NCI-H2081 (cell line): ENCODE results near the gene IGF1R.
"Not testable (repeated sequence)": the region's sequence is repeated elsewhere in the genome, so short reads cannot be mapped to it uniquely, and the experiment has no call there.

Experiments
- DNase-seq, 2 experiments: peaks; one replicate each; lab custom pipeline; 2025; lab: John Stamatoyannopoulos, UW

Gene IGF1R

DNA sequence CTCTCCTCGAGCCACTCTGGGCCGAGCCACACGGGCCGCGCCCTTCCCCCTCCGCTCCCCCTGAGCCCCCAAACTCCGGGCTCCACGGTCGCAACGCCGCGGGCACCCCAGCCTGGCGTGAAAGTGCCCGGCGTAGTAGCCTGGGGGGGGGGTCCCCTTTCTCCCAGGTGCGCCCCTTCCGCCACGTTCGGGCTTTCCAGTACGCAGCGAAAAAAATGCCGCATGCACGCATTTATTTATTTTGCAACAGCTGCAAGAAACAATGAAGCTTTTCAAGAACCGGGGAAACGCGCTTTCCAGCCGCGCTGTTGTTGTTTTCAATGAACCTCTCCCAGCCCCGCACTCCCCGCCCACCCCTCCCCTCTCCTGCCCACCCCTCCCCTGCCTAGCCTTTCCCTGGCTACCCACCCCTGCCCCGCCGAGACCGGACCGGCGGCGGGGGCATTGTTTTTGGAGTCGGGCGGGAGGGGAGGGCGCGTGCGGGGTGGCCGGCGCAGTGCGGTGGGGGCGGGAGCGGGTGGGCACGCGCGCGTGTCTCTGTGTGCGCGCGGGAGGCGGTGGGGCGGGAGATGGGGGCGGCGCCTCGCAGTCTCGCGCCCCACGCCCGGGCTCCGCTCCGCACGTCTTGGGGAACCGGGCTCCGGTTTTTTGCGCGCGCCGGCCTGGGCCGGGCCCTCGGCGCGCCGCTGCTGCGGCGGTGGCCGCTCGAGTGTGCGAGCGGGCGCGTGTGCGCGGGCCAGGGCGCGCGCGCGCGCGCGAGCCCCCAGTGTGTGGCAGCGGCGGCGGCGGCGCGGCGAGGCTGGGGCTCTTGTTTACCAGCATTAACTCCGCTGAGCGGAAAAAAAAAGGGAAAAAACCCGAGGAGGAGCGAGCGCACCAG lies at the start of gene IGF1R:
IGF1R (plus strand) TSS at position 766 of the 880 bp plus-strand sequence. CDS start 1,043 bp downstream, outside the sequence.
- DNase-seq, result peak; percentile 89 to 90

DNA sequence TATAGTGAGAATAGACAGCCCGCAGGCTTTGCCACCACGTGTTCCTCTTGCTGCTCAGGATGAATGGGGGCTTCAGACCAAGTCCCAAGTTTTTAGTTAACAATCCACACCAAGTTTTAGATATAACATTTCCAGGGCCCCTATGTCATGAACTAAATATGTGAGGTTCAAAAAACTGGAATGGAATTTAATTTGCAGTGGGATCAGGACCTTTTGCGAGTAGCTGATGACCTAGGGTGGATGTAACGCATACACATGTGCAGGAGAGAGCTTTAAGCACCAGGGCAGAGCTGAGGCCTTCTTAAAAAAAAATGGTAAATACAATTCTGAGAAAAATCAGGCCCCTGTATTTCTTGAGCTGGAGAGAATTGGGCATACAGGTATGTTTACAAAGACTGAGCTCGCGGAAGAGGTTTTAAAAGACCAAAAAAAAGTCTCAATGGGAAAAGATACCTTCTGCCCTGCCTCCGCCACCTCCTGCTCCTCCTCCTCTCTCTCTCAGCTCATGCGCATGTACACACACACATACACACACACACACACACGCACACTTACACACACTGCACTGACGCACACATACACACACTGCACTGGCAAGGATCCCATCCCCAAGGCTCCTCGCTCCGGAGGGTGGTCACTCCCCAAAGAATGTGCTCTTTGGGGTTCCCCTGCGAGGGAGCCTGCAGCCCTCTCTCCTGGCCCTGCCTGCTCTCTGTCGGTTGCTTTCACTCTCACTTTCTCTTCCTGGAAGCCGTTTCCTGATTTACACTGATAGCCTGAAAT lies 48.2 kb upstream of the IGF1R start:
- no peak for DNase-seq

DNA sequence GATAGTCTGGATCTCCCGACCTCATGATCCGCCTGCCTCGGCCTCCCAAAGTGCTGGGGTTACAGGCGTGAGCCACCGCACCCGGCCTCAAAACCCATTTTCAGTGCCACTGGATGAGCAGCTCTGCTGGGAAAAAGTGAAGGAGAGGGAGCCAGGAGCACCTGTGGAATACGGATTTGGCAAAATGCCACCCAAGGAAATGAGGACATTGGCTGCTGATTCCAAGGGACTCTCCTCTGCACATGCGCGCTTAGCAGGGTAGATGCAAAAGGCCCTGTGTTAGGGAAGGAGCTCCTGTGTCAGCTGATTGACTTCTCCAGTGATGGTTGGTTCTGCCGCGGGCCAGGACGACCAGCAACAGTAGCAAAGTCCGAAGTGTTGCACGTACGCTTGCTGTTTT lies 43.4 kb upstream of the IGF1R start:
- DNase-seq, result no peak

DNA sequence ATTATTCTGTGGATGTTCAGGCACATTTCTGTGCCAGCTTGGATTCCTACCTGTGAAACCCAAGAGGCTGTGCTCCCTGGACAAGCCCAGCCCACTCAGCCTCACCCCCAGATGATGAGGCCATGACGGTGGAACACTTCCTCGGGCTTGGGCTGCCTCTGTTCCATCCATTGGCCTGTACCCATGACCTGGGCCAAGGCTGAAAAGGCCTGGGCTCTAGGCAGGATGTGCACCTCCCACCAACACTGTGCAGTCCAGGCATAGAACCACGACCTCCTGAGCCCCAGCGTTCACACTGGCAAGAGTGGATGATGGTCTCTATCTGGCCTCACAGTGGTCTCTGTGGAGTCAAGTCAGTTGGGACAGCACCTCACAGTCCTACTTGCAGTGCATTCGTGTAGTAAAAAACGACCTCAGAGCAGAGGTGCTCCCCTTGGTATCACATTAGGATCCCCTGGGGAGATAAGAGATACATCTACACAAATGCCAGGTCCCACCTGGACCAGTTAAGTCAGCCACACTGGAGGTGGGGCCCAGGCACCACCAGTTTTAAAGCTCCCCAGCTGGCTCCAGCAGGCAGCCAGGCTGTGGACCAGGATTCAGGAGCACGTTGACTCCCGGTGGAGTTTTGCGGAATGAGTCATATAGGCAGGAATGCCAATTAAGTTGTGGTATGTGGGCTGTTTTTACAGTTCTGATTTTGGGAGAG lies 39.0 kb upstream of the IGF1R start:
- no peak for DNase-seq

DNA sequence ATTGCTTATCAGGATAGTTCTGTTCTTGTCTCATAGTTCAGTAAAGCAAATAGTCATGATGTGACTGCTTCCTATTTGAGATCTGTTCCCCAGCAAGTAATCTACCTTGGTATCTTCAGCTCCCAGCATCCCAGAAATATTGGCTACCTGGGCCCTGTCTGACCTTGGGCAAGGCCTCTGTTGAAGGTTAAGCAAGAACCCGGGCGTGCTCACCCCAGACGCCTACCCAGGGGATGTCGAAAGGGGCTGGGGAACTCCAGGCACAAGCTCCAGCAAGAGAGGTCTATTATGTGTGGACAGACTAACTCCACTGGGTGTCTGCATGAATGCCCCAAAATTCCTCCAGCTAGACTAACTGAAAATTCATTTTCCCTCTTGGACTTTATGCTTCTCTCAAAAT lies 37.3 kb upstream of the IGF1R start:
- DNase-seq, result no peak

DNA sequence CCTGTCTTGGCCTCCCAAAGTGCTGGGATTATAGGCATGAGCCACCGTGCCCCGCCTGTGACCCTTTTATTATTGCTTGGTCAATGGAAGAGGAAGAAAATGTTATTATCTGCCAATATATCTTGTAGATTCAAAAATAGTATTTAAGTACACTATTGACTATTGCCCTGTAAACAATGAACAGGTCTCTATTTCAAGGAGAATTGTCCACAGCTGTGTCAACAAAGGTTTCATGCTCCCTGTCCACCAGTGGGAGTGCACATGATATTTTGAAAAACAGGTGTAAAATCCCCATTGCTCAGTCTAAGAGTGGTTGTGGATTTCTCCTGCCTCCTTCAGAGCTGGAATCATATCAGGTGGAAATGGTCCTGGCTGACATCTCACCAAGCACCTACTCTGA lies 36.5 kb upstream of the IGF1R start:
- peak in 1 of 2 experiments; percentile 50 for DNase-seq

DNA sequence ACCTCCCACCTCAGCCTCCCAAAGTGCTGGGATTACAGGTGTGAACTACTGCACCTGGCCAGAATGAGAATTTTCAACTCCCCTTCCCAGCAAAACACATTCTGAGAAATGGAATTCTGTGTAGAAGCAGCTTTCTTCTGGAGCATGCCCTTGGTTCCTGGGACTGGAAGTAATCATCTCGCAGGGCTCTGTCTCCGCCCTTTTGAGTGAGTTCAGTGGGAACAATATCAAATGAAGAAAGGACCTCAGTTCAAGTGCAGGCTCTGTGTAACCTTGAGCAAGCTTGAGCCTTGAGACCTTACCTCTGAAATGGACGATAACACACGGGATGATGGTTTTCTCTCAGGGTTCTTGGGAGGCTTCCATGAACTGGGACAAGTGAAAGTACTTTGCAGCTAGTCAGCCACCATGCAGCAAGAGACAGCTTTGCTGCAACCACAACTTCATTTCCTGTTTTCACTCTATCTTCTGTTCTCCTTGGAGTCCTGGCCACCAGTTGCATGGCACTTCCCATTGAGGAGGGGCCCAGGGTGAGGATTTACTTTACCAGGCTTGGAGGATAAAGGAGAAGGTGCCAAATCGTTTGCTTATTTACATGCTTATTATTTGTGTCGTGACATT lies 35.7 kb upstream of the IGF1R start:
- DNase-seq, result no peak

DNA sequence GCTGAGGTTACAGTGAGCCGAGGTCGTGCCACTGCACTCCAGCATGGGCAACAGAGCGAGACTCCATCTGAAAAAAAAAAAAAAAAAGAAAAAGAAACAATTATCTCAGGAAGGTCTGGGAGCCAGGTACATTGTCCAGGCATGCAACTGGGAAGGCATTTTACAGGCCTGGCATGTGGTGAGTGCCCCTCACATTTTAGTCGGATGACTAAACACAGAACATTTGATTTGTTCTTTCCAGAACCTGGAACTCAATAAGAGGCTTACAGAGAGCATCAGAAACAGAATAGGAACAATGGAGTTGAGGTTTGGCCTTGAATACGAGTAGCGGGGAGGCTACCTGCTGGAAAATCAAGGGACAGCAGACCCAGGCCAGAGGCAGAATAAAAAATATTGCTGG lies 33.7 kb upstream of the IGF1R start:
- no peak for DNase-seq

DNA sequence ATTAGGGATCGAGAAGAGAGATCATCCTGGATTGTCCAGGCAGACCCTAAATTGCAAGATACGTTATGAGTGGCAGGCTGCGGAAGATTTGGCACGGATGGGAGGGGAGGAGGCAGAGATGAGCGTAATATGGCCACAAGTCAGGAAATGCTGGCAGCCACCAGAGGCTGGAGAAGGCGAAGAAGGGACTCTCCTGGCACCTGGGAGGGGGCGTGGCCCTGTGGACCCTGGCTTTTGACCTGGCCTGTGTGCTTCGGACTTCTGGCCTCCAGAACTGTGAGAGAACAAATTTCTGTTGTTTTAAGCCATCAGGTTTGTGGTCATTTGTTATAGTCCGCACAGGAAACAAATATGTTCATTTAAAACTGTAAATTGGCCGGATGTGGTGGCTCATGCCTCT lies 31.9 kb upstream of the IGF1R start:
- no peak for DNase-seq

DNA sequence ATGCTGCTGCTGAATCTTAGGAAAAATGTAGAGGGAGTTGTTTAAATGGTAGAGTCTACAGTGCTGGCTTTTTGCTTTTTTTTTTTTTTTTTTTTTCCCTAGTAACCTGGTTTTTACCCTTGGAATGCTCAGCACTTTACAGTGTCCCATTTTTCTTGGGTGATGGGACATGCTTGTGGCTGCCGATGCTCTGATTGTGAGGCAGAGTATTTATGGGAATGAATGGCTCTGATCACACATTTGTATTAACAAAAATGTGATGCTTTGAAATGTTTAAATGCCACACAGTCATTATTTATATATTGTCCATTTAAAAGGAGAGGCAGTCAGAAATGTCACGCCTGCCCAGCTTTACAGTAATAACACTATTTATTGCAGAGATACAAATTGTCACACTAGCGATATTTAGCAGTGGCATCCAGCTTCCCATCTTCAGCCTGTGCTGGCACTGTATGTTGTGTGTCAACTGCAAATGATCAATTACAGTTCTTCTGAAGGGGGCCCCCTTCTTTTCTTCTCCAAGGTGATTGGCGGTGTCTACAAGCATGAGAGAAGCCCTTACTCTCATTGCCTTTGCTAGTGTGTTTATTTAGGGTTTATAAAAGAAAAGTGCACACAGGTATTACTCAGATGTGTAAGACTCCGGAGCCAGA lies 30.9 kb upstream of the IGF1R start:
- no peak for DNase-seq

DNA sequence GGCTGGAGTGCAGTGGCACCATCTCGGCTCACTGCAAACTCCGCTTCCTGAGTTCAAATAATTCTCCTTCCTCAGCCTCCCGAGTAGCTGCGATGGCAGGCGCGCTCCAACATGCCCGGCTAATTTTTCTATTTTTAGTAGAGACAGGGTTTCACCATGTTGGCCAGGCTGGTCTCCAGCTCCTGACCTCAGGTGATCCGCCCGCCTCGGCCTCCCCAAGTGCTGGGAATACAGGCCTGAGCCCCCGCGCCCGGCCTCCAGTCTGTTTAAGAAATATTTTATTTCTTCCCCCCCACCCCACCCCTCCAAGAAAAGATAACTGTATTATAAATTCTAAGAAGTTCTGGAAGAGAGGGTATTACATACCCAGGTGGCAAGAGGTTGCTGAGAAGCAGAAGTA lies 29.8 kb upstream of the IGF1R start:
- DNase-seq, result not testable (repeated sequence)

DNA sequence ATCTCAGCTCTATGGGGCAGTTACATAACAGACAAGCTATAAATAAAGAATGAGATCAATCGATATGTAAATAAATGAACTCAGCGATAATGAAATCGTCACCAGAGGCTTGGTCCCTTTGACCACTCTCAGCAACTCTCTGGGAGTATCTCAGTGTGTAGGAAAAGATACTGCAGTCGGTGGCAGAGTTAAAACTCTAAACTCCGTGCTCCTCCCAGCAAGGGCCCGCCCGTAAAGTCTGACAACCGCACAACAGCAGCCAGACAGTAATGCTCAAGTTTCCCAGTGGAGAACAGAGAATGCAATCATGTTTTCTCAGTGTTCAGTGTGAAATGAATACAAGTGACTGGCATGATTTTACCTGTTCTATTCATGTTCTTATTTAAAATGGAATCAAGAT lies 28.3 kb upstream of the IGF1R start:
- DNase-seq, result no peak

DNA sequence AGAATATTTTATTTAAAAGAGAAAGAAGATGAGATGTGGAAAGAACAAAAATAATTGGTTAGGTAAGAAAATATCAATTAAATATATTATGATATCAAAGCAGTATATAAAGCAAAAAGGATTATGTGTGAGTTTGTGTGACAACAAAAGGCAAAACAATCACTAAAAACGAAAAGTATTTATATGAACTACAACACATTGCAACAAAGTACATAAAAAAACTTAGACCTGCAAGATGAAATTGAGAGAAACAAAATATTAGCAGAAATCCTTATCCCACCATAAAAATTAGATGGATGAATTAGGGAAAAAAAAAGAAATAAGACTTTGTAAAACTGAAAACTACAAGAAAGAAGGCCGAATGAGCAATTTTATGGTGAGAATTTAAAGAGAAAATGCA lies 27.3 kb upstream of the IGF1R start:
- no peak for DNase-seq

DNA sequence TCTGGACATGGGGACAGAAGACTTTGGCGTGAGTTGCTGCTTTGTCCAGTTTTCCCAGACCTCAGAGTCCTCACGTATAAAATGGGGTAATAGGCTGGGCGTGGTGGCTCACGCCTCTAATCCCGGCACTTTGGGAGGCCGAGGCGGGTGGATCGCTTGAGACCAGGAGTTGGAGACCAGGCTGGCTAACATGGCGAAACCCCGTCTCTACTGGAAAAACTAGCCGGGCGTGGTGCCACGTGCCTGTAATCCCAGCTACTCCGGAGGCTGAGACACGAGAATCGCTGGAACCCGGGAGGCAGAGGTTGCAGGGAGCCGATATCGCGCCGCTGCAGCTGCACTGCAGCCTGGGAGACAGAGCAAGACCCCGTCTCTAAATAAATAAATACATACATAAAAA lies 22.7 kb upstream of the IGF1R start:
- no peak for DNase-seq

DNA sequence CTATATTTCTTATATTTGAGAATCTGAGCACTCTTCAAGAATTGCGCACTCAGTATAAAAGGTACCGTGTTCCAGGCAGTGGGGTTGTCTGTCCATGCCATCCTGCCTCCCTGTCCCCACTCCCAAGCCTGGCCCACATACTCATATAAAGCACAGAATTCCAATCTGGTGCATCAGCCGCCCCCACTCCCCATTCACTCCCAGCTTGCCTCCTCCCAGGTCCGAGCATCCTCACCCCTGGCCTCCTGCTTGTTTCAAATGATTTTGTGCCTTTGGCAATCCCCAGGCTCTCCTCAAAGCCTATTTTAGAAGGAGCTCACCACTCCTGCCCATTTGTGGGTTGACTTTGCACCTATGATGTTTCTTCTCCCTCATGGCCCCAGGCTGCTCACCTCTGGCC lies 22.2 kb upstream of the IGF1R start:
- DNase-seq, result no peak

DNA sequence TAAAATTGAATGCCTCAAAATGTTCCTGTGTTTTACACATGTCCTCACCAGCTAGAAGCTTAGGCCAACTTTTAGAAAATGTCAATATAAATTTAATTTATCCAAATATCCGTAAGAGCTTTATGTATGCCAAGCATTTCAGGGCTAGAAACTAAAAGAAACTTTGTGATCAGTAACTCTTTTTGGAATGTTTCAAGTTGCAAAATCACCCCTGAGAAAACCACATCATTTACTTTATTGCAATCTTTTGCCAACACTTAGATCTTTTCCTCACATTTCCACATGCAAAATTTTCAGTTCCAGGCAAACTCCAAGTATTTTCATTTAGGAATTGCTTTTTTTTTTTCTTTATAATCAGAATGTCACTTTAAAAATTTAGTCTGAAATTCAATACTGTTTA lies 20.1 kb upstream of the IGF1R start:
- no peak for DNase-seq

DNA sequence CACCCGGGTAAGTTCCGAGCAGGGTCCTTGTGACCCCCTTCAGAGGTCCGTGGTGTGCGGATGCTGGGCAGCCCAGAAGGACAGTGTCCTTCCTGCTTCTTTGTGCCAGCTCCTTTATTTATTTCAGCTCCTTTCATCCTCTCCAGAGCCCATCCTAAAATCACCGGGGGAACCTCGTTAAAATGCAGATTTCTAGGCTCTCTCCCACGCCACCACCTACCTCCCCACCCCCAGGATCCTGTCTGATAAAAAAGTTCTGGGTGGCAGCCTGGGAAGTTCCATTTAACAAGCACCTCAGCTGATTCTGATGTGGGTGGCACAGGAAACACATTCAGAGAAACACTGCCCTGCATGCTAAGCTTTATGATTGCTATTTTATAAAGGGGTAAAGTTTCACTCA lies 12.5 kb upstream of the IGF1R start:
- DNase-seq, result no peak

DNA sequence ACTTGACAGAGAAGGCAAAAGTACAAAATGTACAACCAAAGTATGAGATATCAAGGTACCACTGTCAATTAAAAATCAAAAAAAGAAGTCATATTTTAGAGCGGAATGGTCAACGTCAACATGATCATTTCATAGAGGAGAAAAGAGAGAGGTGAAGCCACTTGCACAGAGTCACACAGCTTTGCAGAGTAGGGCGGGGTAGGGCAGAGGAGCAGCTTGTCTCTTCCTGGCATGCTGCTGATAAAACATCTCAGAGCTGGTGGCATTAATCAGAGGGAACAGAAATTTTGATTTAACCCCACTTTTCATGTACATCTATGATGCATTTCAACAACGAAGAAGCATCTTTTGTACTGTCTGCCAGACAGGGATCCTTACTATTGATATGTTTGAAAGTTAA lies 5.2 kb upstream of the IGF1R start:
- DNase-seq, result no peak

DNA sequence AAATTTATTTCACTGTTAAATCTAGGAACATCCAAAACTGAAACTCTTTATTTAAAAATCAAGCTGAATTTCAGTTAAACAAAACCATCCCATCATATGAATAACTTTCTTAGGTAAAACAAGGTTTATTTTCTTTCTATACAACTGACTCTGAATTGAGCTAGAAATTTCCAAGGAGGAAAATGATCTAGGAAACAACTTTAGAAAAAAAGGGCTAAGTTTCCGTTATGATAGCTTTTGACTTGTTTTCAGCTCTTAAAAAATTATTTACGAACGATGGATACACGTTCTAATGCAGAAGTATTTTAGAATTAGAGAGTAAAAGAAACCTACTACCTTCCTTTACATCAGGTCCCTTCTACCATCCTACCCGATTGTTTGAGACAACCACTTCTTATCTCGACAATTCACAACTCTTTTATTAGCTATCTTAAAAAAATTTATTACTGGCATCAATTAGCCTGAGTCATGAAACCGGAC lies 1.8 kb upstream of the IGF1R start:
- no peak for DNase-seq

DNA sequence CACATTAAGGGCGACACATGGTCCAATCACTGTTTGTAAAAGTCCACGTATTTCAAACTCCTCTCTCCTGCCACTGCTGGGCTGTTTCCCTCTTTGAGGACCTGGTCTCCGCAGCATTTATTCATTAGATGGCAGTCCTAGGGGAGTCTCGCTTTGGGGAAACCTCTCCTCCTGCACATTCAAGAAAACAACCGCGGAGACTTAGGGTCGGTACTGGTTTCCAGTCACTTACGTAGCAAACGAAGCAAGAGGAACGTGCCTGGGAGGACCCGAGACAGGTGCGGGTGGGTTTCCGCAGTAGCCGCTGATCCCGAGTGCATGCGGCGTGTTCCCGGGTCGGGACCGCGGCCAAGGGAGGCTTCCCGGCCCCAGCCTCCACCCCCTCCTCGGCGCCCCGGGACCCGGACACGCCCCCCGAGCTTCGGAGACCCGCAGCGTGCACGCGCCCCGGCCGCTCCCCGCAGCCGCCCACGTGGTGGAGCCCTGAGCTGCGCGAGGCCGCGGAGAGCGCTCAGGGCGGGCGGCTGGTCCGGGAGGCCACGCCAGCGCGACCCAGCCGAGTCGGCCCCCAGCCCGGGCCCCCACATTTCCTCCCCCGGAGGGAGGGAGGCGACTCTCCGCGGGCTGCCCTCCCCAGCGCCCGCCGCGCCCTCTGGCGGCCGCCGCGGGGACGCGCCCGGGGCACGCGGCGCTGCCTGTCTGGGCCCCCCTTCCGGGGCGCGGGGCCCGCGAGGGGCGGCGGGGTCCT lies 1.1 kb upstream of the IGF1R start:
- peak; percentile 68 to 81 for DNase-seq
